HT1080 (cell line): ENCODE results near the gene IL12B. TPM values are rescaled to one million over a fixed set of nuclear protein-coding genes. Genes with fewer than 3 reads are reported as not detected.
"Not testable (repeated sequence)": the region's sequence is repeated elsewhere in the genome, so short reads cannot be mapped to it uniquely, and the experiment has no call there.

ENCODE experiments used
- DNase-seq: peaks from one replicate; pipeline ENCODE4 v3.0.0-alpha.2; 2015; ENCODE audit warnings: low read depth
- polyA plus RNA-seq, 2 experiments: library from polyadenylated mRNA; depleted of rRNA; stranded (reverse); fragments of >200 nt; gene quantifications; 2 replicates each; pipeline ENCODE4 v1.2.3, GENCODE V29; 2015
- total RNA-seq: library from RNA; depleted of rRNA; stranded (reverse); fragments of >200 nt; shearing (Covaris generic); gene quantifications from 2 replicates; pipeline ENCODE4 v1.2.3, GENCODE V29; 2014; rRNA removed

The IL12B gene
- not detected in 2 replicates for total RNA-seq
- not detected in 2 replicates for polyA plus RNA-seq (2015; cell fraction: cytosol; rRNA removed)
- 0.07 TPM in 1 of 2 replicates, not detected in the other for polyA plus RNA-seq (2015; cell fraction: nucleus; rRNA removed)

DNA sequence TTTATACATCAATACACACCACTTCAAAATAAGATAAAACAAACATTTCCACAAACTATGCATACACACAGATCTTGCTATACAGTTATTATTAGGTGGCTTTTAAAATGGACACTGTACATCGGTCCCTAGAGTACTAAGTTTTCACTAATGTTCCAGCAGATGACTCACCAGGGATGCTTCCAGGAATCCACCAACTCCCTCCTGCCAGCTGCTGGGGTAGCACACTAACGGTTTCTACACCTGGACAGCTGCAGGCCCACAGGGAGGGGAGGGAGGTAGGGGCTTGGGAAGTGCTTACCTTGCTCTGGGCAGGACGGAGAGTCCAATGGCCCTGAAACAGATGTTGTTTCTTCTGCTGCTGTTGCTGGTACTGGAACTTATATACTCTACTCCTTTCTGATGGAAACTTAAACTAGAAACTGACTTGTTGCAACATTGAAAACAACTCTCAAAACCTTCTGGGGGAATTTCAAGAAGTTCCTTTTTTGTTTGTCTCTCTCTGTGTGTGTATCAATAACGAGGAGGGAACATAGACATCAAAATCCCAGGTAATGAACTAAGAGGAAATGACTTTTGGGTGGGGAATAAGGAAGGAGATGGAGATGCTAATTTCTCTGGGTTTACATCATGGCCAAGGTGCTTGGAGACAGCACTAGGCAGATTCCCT lies at the start of gene IL12B:
Gene IL12B, minus strand, starts transcription at position 357 of the 670 bp plus-strand sequence. CDS start 3,705 bp downstream, outside the sequence.
- DNase-seq, result peak; percentile 42

DNA sequence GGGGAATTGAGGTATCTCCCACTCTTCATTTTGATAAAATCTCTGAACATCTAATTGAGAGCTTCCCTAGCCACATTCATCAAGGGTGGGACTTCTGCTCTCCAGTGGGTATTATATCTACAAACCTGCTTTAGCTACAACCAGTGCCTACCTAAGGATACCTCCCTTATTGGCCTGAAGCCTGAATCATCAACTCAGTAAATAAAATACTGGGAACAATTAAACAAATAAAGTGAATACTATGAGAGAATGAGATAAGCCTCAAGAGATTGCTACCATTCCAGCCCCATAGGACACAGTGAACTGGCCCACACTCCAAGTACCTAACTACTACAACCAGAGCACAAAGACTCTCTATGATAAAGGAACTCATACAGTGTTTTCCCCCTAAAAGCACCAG lies 47.4 kb upstream of the IL12B start:
- no peak for DNase-seq

DNA sequence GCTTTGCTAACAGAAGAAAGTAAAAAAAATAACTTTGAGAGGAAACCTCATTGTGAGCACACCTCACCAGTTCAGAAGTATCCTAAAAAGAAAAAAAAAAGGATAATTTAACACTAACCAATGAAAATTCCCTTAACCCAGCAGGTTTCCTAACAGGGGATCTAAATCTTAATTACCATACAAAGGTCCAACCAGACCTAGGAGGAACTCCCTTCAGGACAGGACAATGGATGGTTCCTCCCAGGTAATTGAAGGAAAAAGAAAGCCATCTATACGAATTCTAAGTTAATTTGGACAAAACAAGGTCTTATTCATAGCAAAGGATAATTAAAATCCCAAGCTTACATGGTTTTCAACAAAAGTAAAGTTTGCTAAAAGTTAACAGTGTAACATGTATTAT lies 37.6 kb upstream of the IL12B start:
- DNase-seq, result not testable (repeated sequence)

DNA sequence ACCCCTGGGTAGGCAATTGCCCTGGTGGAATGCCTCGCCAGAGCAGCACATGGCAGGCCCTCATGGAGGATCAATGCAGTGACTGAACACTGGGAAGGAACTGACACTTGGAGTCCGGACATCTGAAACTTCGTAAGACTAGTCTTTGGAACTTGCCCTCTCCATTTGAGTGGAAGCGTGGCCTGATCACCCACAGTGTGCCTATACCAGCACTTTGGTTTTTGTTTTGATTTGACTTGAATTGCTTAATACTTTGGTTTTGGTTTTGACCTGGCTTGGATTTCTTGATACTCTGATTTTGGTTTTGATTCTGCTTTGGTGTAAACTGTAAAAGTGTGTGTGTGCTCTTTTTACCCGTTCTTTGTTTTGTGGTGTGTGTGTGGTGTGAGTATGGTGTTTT lies 36.5 kb upstream of the IL12B start:
- not testable (repeated sequence) for DNase-seq

DNA sequence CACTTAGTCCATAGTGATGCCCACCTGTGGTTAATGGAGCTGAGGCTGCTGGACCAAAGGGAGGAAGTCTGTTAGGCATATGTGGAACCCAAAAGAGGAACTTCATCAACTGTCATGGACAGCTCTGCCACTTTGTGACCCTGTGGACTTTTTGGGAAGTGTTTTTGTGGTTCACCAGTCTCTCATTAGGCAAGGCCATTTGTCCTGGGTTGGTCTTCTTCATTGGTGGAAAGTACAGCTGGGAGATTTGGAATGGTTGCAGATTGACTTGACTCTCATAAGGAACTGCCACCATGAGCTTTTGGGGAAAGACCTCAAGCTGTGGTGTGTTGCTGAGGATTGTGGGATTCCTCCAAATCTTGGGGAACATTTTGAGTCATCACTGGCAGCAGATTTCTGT lies 31.9 kb upstream of the IL12B start:
- DNase-seq, result no peak

DNA sequence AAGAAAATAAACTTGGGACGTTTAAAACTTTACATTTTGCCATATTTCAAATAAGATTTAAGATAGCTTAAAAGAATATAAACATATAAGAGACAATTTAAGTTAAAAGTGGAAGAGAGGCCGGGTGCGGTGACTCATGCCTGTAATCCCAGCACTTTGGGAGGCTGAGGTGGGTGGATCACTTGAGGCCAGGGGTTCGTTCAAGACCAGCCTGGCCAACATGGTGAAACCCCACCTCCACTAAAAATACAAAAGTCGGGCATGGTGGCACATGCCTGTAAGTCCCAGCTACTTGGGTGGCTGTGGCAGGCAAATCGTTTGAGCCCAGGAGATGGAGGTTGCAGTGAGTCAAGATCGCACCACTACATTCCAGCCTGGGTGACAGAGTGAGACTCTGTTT lies 29.6 kb upstream of the IL12B start:
- DNase-seq, result not testable (repeated sequence)

DNA sequence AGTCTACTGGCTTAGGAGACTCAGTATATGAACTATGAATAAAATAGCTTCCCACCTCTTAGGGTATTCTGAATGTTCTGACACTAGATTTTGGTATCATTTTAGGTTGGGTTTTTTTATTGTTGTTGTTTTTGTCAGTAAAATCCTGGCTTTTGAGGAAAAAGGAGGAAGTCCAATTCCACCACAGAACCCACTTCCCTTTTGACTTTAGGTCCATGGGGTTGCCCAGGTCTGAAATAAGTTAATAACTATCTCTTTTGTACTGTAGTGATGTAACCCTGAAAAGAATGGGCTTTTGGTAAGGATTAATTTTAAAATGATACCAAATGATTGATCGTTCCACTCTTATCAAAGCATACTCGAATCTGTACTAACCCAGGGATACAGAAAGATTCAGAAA lies 29.1 kb upstream of the IL12B start:
- no peak for DNase-seq

DNA sequence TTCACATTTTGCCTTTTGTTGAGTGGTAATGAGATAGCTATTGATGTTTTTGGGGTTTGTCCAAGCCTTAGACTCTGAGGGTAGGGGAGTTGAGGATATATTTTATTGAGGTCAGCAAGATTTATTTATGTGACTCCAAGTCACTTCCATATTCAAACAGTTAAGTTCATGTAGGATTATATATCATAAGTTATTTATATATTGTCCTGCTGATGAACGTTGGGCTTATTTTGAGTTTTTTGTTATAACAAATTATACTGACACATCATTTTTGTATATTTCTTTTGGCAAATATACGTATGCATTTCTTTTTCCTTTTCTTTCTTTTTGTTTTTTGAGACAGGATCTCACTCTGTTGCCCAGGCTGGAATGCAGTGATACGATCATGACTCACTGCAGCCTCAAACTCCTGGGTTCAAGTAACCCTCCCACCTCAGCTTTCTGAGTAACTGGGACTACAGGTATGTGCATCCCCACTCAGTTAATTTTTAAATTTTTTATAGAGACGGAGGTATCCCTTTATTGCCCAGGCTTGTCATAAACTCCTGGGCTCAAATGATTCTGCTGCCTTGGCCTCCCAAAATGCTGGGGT lies 23.5 kb upstream of the IL12B start:
- no peak for DNase-seq

DNA sequence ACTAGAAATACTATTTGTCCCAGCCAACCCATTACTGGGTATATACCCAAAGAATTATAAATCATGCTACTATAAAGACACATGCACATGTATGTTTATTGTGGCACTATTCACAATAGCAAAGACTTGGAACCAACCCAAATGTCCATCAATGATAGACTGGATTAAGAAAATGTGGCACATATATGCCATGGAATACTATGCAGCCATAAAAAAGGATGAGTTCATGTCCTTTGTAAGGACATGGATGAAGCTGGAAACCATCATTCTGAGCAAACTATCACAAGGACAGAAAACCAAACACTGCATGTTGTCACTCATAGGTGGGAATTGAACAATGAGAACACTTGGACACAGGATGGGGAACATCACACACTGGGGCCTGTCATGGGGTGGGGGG lies 20.4 kb upstream of the IL12B start:
- DNase-seq, result not testable (repeated sequence)

DNA sequence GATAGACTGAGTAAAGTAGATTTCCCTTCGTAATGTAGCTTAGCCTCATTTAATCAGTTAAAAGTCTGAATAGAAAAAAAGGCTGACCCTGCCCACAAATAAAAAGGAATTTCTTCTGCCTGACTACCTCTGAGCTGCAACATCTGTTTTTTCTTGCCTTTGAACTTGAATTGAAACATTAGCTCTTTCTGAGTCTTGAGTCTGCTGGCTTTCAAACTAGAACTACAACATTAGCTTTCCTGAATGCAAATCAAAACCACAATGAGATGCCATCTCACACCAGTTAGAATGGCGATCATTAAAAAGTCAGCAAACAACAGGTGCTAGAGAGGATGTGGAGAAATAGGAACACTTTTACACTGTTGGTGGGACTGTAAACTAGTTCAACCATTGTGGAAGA lies 19.9 kb upstream of the IL12B start:
- DNase-seq, result not testable (repeated sequence)

DNA sequence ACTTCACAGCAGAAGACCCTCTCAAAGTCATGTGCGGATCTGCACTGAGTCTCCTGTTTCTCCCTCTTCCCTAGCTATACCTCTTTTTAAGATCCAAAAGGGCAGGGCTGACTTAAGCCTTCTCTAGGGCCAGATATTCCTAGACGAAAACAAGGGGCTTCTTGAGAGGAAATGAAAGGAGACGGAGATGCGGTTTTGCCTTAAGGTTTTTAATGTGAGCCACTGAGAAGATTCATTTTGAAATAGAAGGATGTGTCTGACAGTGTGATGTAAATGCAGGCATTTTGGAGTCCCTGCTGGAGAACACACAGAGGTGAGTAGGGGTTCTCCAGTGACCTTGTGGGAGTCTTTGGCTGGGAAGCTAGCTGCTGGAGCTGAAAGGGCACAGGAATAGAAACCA lies 15.6 kb upstream of the IL12B start:
- no peak for DNase-seq

DNA sequence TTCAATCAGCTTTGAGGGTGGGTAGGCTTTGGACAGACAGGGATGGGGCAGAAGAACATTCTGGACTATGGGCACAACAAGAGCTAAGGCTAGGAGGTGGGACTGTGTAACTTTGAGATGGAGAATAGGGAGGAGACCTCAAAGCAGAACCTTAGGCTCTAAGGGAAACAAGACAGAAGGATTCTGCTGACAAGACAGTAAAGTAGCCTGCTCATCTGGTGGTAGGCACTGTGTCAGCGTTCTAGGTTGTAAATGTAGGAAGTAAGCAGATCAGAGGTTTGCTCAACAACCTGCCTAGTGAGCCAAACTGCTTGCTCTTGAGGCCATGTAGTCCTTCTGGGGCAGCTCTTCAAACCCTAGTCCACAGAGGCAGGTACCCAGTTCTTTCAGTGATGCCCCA lies 15.0 kb upstream of the IL12B start:
- DNase-seq, result no peak

DNA sequence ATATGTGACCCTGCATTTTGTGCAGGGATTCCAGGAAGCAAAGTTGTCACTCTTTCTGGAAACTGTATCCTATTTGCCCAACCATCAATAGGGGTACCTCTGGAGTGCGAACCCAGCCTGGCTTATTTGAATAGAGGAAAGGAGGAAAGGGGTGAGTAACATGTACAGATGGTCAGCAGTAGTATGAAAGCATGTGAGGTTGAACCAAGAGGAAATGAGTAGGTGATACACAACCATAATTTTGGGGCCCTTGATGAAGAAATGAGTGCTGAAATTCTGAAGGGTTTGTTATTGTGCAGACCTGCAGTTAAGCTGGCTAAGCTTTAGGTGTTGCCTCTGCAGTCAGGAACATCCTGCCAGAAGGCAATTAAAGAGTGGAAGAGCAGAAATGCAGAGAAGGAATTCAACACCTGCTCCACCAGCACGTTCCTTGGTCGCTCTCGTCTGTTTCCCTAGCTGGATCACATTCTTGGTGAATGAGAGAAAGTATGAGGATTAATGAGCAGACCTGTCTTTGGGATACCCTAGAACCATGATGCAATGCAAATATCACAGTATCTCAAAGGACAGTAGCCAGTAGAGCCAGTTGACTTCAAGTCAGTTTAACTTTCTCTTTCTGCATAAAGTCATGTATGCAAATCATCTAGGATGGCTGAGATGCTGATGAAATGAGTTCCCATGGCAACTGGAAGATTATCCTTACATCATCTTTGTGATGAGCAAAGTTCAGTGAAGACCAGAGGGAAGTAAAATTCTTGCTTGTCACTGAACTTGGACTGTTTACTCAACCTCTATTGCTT lies 13.2 kb upstream of the IL12B start:
- DNase-seq, result no peak

DNA sequence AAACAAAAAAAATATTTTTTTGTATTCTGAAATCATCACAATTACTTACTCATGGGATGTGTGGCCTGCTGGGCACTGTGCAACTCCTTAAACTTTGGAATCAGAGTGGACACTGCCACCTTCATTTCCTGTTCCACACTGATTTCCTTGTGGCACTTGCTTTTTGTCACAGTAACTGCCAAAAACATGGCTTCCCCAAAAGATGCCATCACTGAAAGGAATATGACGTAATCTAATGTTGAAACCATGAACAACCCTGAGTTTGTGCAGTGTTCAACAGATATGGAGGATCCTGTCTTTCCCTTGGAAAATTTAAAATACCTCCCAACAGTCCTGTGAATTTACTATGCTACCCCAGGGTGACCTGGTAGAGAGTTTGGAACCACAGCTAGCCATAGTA lies 12.6 kb upstream of the IL12B start:
- no peak for DNase-seq

DNA sequence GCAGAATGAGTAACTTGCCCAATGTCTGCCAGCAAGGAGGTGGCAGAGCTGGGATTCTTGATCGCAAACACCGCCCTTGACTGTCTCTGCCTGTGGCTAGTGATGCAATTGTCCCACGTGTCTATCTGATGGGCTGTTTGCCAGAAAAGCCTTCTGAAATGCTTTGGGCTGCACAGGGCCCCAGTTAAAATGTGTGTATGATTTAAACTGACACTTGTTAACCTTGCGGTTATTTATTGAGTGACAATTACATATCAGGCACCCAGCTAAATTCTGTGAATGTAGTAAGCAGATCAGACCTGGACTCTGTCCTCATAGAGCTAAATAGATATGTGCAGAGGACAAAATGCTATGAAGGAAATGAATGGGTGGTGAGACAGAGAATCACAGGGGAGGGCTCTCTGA lies 11.6 kb upstream of the IL12B start:
- DNase-seq, result peak; percentile 76

DNA sequence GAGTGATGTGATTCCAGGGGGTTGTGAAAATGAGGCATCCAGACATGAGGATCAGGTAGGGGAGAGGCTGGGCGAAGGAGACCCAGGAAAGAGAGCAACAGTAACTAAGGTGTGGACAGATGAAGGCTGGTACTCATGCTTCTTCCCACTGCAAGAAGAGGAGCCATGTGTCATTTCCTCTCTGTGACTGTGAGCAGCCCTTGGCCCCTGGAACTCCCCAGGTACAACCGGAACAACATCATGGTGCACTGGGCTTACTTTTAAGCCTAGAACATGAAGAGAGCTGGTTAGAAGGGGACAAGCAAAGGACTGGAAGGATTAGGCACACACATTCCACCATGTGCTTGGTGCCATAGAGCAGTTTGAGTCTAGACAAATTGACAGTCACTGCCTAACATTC lies 10.9 kb upstream of the IL12B start:
- DNase-seq, result no peak

DNA sequence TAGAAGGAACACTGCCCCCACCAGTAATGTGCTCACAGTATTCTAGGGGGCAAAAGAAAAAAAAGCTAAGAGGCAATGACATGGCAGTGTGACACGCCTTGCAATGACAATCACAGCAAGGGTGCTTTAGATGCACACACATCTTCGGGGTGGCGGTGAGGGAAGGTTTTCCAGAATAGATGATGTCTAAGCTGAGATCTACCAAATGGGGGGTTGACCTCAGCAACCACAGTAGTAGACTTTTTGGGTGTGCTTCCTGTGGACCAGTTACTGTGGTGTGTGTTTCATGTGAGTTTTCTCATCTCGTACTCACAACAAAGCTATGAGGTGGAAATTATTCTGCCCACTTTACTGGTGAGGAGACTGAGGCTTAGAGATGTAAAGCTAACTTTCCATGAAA lies 10.2 kb upstream of the IL12B start:
- DNase-seq, result no peak

DNA sequence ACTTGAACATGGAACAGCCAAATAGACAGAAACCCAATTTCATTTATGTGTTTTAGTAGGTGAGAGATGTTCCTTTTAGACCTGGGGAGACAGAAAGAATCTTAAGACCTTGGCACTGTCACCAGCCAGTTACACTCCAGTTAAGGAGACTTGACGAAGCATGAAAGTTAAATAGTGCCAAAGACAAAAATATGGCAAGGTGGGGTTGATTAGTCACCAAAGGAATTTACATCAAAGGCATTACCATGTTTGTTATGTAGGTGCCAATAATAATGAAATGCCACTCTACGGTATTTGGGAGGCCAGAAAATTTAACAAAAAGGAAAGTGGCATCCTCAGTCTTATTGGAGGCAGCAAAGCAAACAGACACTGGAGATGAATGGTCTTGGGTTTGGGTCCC lies 9.2 kb upstream of the IL12B start:
- DNase-seq, result no peak

DNA sequence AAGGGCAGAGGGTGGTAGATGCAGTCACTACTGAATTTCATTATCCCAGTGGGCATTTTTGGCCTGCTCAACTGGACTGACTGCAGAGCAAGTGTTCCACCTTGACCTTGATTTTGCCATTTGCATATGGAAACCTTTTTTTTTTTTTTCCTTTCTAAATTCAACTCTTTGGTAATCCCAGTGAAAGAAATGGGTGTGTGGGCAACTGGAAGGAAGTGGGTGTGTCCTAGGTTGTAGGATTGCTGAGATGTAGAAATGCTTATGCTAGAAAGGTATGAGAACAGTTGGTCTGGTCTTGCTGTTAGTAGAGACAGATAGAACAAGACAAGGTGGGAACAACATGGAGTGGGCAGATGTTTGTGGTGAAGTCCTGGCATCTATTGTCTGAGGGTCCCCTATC lies 7.8 kb upstream of the IL12B start:
- no peak for DNase-seq

DNA sequence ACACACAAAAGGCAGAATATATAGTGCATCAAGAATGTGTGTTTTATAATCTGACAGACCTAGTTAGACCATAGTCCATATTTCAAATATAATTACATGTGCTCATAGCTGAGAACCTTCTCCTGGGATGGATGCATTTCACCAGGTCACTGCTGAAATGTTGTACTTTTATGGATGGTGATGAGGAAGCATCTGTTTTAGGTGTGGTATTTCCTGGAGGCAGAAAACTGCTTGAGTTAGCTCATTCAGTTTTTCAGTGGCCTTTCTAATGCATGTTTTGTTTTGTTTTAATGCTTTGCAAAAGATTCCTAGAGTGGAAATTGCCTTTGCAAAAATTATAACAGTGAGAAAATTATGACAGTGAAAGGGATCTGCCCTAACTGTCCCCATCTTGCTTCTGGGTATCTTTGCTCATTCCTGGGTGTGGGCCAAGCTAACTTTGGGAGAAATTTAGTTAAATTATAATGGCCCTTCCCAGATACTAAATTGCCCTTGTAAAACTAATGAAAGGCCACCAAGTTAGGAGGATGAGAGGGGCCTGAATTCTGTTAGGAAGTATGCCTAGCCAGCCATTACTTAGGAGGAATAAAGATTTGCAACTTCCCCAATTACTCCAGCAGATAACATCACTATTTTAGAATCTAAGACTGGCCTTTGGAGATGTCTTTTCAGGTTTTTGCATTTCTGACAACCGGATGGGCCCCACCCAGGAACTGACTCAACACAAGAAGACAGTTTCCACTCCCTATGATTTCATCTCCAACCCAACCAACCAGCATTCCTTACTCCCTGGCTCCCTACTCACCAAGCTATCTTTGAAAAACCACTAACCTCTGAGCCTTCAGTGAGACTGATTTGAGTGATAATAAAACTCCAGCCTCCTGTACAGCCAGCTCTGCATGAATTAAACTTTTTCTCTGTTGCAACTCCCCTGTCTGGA lies 7.0 kb upstream of the IL12B start:
- DNase-seq, result peak; percentile 92

DNA sequence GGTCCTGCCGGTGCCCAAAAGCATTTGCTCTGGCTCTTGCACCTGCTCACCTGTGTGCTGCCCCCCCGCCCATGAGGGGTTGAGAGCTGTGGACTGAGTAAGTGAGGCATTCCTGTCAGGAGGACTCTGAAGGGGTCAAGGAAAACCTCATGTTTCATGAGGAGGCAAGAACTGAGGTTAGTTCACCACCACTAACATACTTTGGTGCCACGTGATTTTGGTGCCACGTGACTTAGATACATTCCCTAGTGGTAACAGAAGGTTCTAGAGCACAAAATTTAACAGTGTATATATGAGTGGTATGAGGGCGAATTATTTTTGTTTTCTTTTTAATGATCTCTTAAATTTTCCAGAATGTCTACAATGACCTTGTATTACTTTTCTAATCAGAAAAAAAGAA lies 6.3 kb upstream of the IL12B start:
- no peak for DNase-seq
